ENCODE data around the gene COX6B1.
"Not testable (repeated sequence)": the region's sequence is repeated elsewhere in the genome, so short reads cannot be mapped to it uniquely, and the experiment has no call there.

The COX6B1 gene

DNA sequence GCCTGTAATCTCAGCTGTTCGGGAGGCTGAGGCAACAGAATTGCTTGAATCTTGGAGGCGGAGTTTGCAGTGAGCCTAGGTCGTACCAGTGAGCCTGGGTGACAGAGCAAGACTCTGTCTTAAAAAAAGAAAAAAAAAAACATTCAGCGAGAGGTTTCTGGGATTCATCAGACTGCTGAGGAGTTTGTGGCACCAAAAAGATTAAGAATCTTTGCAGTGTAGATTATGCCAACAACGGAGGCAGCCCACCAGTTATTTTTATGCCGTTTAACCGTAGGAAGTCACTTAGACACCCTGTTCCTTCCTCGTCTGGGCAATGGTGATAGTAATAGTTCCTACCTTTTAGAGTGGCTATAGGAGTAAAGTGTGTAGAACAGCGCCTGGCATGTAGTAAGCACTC is 2.5 kb downstream of the COX6B1 start:
- no peaks in the 10 kb centered on the region for H3K9me3 ChIP-seq (replicated peaks; ENCODE audit: low read length)
- no peak overlapping the region for H3K4me3 ChIP-seq (ENCODE audit: low read length)
- peaks cover 23% of the 10 kb centered on the region for H3K36me3 ChIP-seq (ENCODE audit: insufficient read depth, low read length)
- H3K4me2 ChIP-seq (ENCODE audit: low read length): no peak overlapping the region
- H3K9ac ChIP-seq (ENCODE audit: low read depth, low read length): no peak overlapping the region
- H3K27me3 ChIP-seq (ENCODE audit: control insufficient read depth, insufficient read depth, low read length): no peaks in the 10 kb centered on the region
- H3K4me1 ChIP-seq (ENCODE audit: control insufficient read depth, insufficient read depth, low read length): peaks cover 5% of the 10 kb centered on the region

DNA sequence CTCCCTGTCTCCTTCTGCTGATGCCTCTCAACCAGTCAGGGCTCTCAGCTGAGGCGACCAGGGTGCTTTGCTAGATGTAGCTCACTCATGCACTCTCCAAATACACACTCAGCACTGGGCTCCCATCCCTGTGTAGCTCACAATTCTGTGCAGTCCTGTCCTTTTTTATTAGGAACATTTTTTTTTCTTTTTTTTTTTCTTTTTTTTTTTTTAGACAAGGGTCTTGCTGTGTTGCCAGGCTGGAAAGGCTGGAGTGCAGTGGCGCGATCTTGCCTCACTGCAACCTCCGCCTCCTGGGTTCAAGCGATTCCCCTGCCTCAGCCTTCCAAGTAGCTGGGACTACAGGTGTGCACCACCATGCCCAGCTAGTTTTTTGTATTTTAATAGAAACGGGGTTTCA is 6.7 kb downstream of the COX6B1 start:
- H3K9me3 ChIP-seq (replicated peaks; ENCODE audit: low read length); H3K4me3 ChIP-seq (ENCODE audit: low read length); H3K9ac ChIP-seq (ENCODE audit: low read depth, low read length); H3K27me3 ChIP-seq (ENCODE audit: control insufficient read depth, insufficient read depth, low read length); H3K4me1 ChIP-seq (ENCODE audit: control insufficient read depth, insufficient read depth, low read length); H3K4me2 ChIP-seq (ENCODE audit: low read length): not testable (repeated sequence)
- H3K36me3 ChIP-seq (ENCODE audit: insufficient read depth, low read length): peaks cover 48% of the 10 kb centered on the region

DNA sequence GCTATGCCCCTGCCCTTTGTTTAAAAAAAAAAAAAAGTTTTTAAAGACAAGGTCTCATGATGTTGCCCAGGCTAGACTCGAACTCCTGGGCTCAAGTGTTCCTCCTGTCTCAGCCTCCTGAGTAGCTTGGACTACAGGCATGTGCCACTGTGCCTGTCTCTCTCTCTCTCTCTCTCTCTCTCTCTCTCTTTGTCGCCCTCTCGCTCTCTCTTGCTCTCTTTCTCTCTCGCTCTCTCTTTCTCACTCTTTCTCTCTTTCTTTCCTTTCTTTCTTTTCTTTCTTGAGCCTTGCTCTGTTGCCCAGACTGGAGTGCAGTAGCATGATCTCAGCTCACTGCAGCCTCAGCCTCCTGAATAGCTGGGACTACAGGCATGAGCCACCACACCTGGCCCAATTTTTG is 7.5 kb downstream of the COX6B1 start:
- no peaks in the 10 kb centered on the region for H3K9me3 ChIP-seq (replicated peaks; ENCODE audit: low read length)
- peaks cover 48% of the 10 kb centered on the region for H3K36me3 ChIP-seq (ENCODE audit: insufficient read depth, low read length)
- no peak overlapping the region for H3K4me2 ChIP-seq (ENCODE audit: low read length)
- no peaks in the 10 kb centered on the region for H3K27me3 ChIP-seq (ENCODE audit: control insufficient read depth, insufficient read depth, low read length)
- H3K9ac ChIP-seq (ENCODE audit: low read depth, low read length): no peak overlapping the region
- H3K4me3 ChIP-seq (ENCODE audit: low read length): no peak overlapping the region
- H3K4me1 ChIP-seq (ENCODE audit: control insufficient read depth, insufficient read depth, low read length): no peaks in the 10 kb centered on the region

DNA sequence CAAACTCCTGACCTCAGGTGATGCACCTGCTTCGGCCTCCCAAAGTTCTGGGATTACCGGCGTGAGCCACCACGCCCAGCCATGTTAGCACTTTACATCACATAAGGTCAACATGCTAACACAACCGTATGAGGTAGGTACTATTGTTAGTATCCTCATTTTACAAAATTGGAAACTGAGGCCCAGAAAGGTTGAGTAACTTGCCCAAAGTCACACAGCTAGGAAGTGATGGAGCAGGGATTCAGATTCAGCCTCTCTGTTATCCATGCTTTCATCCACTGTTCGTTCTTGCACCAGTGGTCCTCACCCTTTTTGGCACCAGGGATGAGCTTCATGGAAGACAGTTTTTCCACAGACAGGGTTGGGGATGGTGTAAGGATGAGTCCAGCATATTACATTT is 8.6 kb downstream of the COX6B1 start:
- no peaks in the 10 kb centered on the region for H3K27me3 ChIP-seq (ENCODE audit: control insufficient read depth, insufficient read depth, low read length)
- H3K4me2 ChIP-seq (ENCODE audit: low read length): no peak overlapping the region
- no peaks in the 10 kb centered on the region for H3K9me3 ChIP-seq (replicated peaks; ENCODE audit: low read length)
- no peak overlapping the region for H3K9ac ChIP-seq (ENCODE audit: low read depth, low read length)
- no peak overlapping the region for H3K4me3 ChIP-seq (ENCODE audit: low read length)
- no peaks in the 10 kb centered on the region for H3K4me1 ChIP-seq (ENCODE audit: control insufficient read depth, insufficient read depth, low read length)
- H3K36me3 ChIP-seq (ENCODE audit: insufficient read depth, low read length): peaks cover 39% of the 10 kb centered on the region

DNA sequence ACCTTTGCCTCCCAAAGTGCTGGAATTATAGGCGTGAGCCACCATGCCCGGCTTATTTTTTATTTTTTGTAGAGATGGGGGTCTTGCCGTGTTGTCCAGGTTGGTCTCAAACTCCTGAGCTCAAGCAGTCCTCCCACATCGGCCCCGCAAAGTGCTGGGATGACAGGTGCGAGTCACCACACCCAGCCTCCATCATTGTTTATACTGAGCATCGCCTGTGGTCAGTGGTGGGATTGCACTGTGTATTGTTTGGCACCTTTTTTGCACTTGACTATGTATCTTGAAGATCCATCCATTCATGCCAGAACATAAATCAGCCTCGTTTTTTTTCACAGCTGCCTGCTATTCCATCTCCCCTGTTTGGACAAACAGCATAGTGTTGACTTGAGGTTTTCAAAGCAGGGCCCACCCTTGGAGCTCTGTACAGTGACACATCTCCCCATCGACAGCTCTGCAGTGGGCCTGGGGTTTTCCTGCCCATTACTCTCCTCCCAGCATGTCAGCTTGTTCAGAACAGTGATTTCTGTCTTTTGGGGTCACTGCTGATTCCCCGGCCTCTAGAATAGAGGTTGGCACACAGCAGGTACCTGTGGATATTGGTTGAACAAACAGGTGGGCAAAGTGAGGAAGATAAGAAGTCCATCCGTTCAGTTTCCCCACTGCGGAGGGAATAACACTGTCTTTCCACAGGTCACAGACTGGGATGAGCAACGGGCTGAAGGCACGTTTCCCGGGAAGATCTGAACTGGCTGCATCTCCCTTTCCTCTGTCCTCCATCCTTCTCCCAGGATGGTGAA is 10.0 kb downstream of the COX6B1 start:
- H3K4me1 ChIP-seq (ENCODE audit: control insufficient read depth, insufficient read depth, low read length): no peaks in the 10 kb centered on the region
- H3K9ac ChIP-seq (ENCODE audit: low read depth, low read length): no peak overlapping the region
- no peaks in the 10 kb centered on the region for H3K9me3 ChIP-seq (replicated peaks; ENCODE audit: low read length)
- H3K4me2 ChIP-seq (ENCODE audit: low read length): no peak overlapping the region
- H3K4me3 ChIP-seq (ENCODE audit: low read length): no peak overlapping the region
- H3K27me3 ChIP-seq (ENCODE audit: control insufficient read depth, insufficient read depth, low read length): no peaks in the 10 kb centered on the region
- peaks cover 35% of the 10 kb centered on the region for H3K36me3 ChIP-seq (ENCODE audit: insufficient read depth, low read length)

DNA sequence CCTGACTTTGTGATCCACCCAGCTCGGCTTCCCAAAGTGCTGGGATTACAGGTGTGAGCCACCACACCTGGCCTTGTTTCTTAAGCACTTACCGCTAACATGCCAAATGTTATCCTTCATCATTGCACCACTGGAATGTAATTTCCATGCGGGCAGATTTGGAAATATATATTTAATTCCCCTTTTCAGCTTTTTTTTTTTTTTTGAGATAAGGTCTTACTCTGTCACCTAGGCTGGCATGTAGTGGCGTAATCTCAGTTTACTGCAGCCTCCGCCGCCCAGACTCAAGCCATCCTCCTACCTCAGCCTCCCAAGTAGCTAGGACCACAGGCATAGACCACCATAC is 13.8 kb downstream of the COX6B1 start:
- Histone ChIP-seq H3K9me3 (replicated peaks; ENCODE audit: low read length) (no peaks in the 10 kb centered on the region), H3K4me1 (ENCODE audit: control insufficient read depth, insufficient read depth, low read length) (no peaks in the 10 kb centered on the region), H3K27me3 (ENCODE audit: control insufficient read depth, insufficient read depth, low read length) (no peaks in the 10 kb centered on the region), H3K4me3 (ENCODE audit: low read length) (no peak overlapping the region), H3K36me3 (ENCODE audit: insufficient read depth, low read length) (peaks cover 15% of the 10 kb centered on the region), H3K9ac (ENCODE audit: low read depth, low read length) (no peak overlapping the region), H3K4me2 (ENCODE audit: low read length) (no peak overlapping the region)

DNA sequence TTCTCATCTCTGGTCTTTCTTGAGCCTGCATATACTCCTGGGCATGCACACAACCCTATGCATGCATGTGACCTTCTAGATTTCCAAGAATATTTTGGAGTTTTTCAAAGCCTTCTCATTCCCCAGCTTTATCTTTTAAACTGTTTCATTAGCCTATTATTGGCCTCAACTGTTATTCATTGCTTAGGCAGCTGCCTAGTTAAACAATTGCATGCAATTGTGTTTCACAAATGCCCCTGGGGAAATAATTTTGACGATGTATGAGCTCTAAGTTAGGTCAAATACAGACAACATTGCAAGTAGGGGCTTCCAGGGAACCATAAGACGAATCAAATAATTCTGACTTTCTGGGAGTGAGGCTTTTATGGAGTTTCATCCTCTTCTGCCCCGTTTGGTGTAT is 15.9 kb downstream of the COX6B1 start:
- no peak overlapping the region for H3K4me3 ChIP-seq (ENCODE audit: low read length)
- peaks cover 4% of the 10 kb centered on the region for H3K27me3 ChIP-seq (ENCODE audit: control insufficient read depth, insufficient read depth, low read length)
- H3K9ac ChIP-seq (ENCODE audit: low read depth, low read length): no peak overlapping the region
- H3K9me3 ChIP-seq (replicated peaks; ENCODE audit: low read length): no peaks in the 10 kb centered on the region
- no peaks in the 10 kb centered on the region for H3K36me3 ChIP-seq (ENCODE audit: insufficient read depth, low read length)
- H3K4me2 ChIP-seq (ENCODE audit: low read length): no peak overlapping the region
- H3K4me1 ChIP-seq (ENCODE audit: control insufficient read depth, insufficient read depth, low read length): no peaks in the 10 kb centered on the region

DNA sequence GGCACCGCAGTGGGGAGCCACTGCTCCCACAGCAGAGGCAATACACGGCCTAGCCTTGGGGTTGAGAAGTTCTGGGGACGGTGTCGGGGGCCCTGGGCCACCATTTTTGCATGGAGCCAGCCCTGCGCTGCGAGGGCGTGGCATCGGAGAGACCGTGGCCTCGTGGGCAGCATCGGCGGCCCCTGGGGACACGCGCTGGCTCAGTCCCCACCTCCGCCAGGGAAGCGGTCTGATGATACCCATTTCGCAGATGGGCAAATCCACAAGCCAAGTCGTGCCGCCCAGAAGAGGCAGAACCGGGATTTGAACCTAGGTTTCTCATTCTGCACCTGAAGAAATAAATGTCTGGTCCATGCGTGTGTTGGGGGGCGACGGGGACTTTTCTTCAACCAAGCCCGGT is 17.0 kb downstream of the COX6B1 start:
- no peaks in the 10 kb centered on the region for H3K36me3 ChIP-seq (ENCODE audit: insufficient read depth, low read length)
- H3K9ac ChIP-seq (ENCODE audit: low read depth, low read length): no peak overlapping the region
- no peak overlapping the region for H3K4me3 ChIP-seq (ENCODE audit: low read length)
- H3K4me1 ChIP-seq (ENCODE audit: control insufficient read depth, insufficient read depth, low read length): no peaks in the 10 kb centered on the region
- no peak overlapping the region for H3K4me2 ChIP-seq (ENCODE audit: low read length)
- H3K9me3 ChIP-seq (replicated peaks; ENCODE audit: low read length): no peaks in the 10 kb centered on the region
- H3K27me3 ChIP-seq (ENCODE audit: control insufficient read depth, insufficient read depth, low read length): peaks cover 9% of the 10 kb centered on the region

DNA sequence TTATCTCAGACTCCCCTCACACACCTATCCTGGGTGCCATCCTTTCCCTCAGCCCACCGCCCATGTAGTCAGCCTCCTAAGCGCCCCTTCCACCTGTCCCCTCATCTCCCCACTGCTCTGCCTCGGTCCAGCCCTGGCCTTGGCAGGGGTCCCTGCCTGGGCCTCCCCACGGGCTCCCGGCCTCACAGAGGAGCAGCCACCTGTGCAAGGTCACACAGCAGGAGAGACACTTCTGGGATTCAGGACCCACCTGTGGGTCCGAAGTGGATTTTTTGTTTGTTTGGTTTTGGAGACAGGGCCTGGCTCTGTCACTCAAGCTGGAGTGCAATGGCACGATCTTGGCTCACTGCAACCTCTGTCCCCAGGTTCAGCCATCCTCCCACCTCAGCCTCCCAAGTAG is 17.5 kb downstream of the COX6B1 start:
- no peaks in the 10 kb centered on the region for H3K4me1 ChIP-seq (ENCODE audit: control insufficient read depth, insufficient read depth, low read length)
- H3K36me3 ChIP-seq (ENCODE audit: insufficient read depth, low read length): no peaks in the 10 kb centered on the region
- peaks cover 9% of the 10 kb centered on the region for H3K27me3 ChIP-seq (ENCODE audit: control insufficient read depth, insufficient read depth, low read length)
- H3K9me3 ChIP-seq (replicated peaks; ENCODE audit: low read length): no peaks in the 10 kb centered on the region
- no peak overlapping the region for H3K4me2 ChIP-seq (ENCODE audit: low read length)
- no peak overlapping the region for H3K9ac ChIP-seq (ENCODE audit: low read depth, low read length)
- no peak overlapping the region for H3K4me3 ChIP-seq (ENCODE audit: low read length)

DNA sequence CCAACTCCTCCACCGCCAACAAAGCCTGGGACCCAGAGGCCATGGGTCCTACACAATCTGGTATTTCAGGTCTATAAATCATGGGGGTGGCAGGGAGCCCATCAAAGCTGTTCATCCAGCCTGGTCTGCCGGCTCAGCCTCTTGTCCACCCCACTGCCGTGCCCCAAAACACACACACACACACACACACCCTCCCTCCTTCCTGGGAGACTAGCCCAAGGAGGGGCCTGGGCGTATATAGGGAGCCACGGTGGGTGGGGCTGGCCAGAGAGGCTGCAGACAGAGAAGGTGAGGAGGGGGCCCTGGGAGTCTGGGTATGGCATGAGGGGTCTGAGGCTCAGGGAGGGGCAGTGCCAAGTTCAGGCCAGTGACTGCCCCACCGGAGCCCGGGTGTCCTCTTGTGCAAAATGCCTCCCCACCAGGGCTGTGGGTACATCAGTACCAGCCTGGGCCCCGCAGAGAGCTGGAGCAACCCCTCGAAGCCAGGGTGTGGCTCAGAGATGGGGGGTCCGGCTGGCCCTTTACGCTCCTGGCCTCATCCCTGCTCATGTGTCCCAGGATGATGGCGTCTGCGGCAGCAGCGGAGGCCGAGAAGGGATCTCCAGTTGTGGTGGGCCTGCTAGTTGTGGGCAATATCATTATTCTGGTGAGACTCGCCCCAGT is 18.3 kb downstream of the COX6B1 start, which contains the start of gene UPK1A:
TSS of gene UPK1A (plus strand) at position 267 of the 663 bp plus-strand sequence. CDS start at position 563, 296 bp downstream.
- Histone ChIP-seq H3K9ac (ENCODE audit: low read depth, low read length) (no peak within 1 kb of the TSS), H3K27me3 (ENCODE audit: control insufficient read depth, insufficient read depth, low read length) (peaks cover 9% of the 10 kb centered on the region), H3K4me2 (ENCODE audit: low read length) (no peak within 1 kb of the TSS), H3K4me1 (ENCODE audit: control insufficient read depth, insufficient read depth, low read length) (no peaks in the 10 kb centered on the region), H3K4me3 (ENCODE audit: low read length) (no peak within 1 kb of the TSS), H3K9me3 (replicated peaks; ENCODE audit: low read length) (no peaks in the 10 kb centered on the region), H3K36me3 (ENCODE audit: insufficient read depth, low read length) (no peaks in the 10 kb centered on the region)

DNA sequence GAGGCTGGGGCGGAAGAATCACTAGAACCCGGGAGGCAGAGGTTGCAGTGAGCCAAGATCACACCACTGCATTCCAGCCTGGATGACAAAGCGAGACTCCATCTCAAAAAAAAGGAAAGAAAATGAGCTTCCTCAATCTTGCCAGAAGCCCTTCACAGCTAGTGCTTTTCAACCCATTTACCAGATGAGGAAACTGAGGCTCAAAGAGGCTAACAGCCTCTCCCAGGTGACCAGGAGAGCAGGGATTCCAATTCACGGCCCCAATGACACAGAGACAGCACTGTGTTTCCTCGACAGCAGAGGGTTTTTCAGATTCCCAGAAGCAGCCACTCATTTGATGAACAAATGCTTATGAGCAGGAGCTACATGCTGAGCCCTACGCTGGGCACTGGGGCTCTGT is 21.4 kb downstream of the COX6B1 start:
- Histone ChIP-seq H3K4me1 (ENCODE audit: control insufficient read depth, insufficient read depth, low read length) (peaks cover 4% of the 10 kb centered on the region), H3K9me3 (replicated peaks; ENCODE audit: low read length) (no peaks in the 10 kb centered on the region), H3K4me2 (ENCODE audit: low read length) (no peak overlapping the region), H3K4me3 (ENCODE audit: low read length) (no peak overlapping the region), H3K36me3 (ENCODE audit: insufficient read depth, low read length) (no peaks in the 10 kb centered on the region), H3K9ac (ENCODE audit: low read depth, low read length) (no peak overlapping the region), H3K27me3 (ENCODE audit: control insufficient read depth, insufficient read depth, low read length) (peaks cover 15% of the 10 kb centered on the region)

DNA sequence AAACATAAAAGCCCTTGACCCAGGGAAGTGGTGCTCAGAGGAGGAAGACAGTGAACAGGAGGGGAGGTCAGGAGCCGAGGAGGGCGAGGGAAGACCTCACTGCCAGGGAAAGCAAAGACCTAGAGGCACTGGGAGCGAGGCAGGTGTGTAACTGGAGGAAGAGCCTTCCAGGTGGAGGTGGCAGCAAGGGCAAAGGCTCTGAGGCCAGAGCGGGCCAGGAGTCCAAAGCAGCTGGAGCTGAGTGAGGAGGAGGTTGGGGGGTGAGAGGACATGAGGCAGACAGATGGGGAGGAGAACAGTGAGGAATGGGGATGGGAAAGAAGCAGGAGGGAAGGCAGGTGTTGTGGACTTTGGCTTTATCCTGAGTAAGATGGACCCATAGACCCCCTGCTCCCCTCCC is 21.9 kb downstream of the COX6B1 start:
- no peak overlapping the region for H3K4me3 ChIP-seq (ENCODE audit: low read length)
- peaks cover 15% of the 10 kb centered on the region for H3K27me3 ChIP-seq (ENCODE audit: control insufficient read depth, insufficient read depth, low read length)
- H3K9me3 ChIP-seq (replicated peaks; ENCODE audit: low read length): no peaks in the 10 kb centered on the region
- H3K4me1 ChIP-seq (ENCODE audit: control insufficient read depth, insufficient read depth, low read length): peaks cover 4% of the 10 kb centered on the region
- no peaks in the 10 kb centered on the region for H3K36me3 ChIP-seq (ENCODE audit: insufficient read depth, low read length)
- H3K4me2 ChIP-seq (ENCODE audit: low read length): no peak overlapping the region
- H3K9ac ChIP-seq (ENCODE audit: low read depth, low read length): no peak overlapping the region
